ENCODE data around the gene ADAM15. TPM values are rescaled to one million over a fixed set of nuclear protein-coding genes. Genes with fewer than 3 reads are reported as not detected.
A peak's percentile ranks its signal among the peaks of the same experiment; 100 is the strongest.

ADAM15 gene
- total RNA-seq, 4 donors from 2014 or later: 61.5 to 142 (median 115) TPM

DNA sequence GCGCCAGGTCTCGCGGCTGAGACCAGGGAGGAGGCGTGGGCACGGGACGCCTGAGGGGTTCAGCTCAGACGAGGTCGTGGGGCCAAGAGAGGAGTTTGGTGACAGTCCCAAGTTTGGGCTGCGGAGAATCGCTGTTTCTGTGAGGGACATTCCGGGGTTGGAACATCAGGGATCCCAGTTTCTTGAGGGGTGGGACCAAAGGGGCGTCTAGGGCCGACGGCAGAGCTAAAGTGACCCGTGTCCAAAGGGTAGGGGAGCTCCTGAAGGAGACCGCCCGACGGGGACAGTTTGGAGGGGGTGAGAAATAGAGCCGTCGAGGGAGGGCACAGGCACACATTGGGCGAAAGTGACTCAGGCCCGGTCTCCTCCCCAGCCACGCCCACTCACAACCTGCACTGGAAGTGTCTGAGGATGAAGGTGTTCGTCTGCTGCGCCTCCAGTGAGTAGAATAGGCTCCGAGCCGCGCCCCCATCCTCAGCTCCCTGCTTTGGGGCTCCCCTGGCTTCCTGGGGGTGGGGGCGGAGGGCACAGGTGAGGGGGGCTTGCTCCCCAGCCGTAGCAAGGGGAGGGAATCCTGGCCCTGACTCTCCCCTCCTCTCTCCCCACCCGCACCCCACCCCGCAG is 34.5 kb downstream of the ADAM15 start:
- peaks cover 9 to 38% (median 35%) of the 10 kb centered on the region in 4 donors for H3K27me3 ChIP-seq
- peak overlapping the region; percentile 81 to 91 (median 87) for H3K27ac ChIP-seq (replicated peaks in 1 of 4)
- WGBS: under 1% methylated on average over 27 of the region's 32 CpGs
- peaks cover 40 to 66% (median 52%) of the 10 kb centered on the region in 4 donors for H3K4me1 ChIP-seq
- peak overlapping the region; percentile 65 to 76 (median 70) for H3K4me3 ChIP-seq
- DNase-seq (ENCODE audit: extremely low spot score): no peak
- intact Hi-C loops (cut with DNase I): loop anchor here (2.0 kb wide), 1 partner anchor 41 kb away; no protein-coding TSS in a partner anchor
- TF ChIP-seq, protein P1, sequence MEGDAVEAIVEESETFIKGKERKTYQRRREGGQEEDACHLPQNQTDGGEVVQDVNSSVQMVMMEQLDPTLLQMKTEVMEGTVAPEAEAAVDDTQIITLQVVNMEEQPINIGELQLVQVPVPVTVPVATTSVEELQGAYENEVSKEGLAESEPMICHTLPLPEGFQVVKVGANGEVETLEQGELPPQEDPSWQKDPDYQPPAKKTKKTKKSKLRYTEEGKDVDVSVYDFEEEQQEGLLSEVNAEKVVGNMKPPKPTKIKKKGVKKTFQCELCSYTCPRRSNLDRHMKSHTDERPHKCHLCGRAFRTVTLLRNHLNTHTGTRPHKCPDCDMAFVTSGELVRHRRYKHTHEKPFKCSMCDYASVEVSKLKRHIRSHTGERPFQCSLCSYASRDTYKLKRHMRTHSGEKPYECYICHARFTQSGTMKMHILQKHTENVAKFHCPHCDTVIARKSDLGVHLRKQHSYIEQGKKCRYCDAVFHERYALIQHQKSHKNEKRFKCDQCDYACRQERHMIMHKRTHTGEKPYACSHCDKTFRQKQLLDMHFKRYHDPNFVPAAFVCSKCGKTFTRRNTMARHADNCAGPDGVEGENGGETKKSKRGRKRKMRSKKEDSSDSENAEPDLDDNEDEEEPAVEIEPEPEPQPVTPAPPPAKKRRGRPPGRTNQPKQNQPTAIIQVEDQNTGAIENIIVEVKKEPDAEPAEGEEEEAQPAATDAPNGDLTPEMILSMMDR (IDR thresholded peaks at IDR 0.05): no peak
- TF ChIP-seq EP300 (IDR thresholded peaks at IDR 0.05): no peak
- no peak for TF ChIP-seq POLR2A (IDR thresholded peaks at IDR 0.05; ENCODE audit: low read depth)
- no peak for TF ChIP-seq POLR2AphosphoS5 (IDR thresholded peaks at IDR 0.05)
- no peaks in the 10 kb centered on the region for H3K36me3 ChIP-seq
- H3K9me3 ChIP-seq: no peaks in the 10 kb centered on the region

DNA sequence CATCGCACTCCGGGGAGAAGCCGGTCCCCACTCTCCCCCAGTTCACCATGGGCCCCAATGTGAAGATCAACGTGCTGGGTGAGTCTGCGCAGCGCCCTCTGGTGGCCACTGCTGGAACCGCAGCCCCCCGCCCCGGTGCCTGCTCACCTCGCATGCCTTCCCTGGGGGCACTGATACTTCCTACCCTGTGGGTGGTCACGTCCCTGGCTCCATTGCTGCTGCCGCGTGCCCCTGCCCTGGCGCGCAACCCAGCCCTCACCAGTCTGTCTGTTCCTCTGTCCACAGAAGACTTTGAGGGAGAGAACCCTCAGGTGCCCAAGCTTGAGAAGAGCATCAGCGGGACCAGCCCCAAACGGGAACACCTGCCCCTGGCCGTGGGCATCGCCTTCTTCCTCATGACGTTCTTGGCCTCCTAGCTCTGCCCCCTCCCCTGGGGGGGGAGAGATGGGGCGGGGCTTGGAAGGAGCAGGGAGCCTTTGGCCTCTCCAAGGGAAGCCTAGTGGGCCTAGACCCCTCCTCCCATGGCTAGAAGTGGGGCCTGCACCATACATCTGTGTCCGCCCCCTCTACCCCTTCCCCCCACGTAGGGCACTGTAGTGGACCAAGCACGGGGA is 35.1 kb downstream of the ADAM15 start:
- DNase-seq (ENCODE audit: extremely low spot score): no peak
- intact Hi-C loops (cut with DNase I): no loop called here
- Histone ChIP-seq H3K27ac (replicated peaks in 1 of 4) (peak overlapping the region in 3 of 4 donors; percentile 85 to 91 (median 89)), H3K36me3 (no peaks in the 10 kb centered on the region), H3K27me3 (peaks cover 4 to 32% (median 29%) of the 10 kb centered on the region in 4 donors), H3K4me1 (peaks cover 37 to 64% (median 48%) of the 10 kb centered on the region in 4 donors), H3K4me3 (peak overlapping the region; percentile 65 to 76 (median 70)), H3K9me3 (no peaks in the 10 kb centered on the region)
- TF ChIP-seq, protein P1 (IDR thresholded peaks at IDR 0.05): peak; percentile 98 to 100 (median 99)
- TF ChIP-seq EP300 (IDR thresholded peaks at IDR 0.05): no peak
- WGBS: 45% methylated on average over 9 of the region's 24 CpGs

DNA sequence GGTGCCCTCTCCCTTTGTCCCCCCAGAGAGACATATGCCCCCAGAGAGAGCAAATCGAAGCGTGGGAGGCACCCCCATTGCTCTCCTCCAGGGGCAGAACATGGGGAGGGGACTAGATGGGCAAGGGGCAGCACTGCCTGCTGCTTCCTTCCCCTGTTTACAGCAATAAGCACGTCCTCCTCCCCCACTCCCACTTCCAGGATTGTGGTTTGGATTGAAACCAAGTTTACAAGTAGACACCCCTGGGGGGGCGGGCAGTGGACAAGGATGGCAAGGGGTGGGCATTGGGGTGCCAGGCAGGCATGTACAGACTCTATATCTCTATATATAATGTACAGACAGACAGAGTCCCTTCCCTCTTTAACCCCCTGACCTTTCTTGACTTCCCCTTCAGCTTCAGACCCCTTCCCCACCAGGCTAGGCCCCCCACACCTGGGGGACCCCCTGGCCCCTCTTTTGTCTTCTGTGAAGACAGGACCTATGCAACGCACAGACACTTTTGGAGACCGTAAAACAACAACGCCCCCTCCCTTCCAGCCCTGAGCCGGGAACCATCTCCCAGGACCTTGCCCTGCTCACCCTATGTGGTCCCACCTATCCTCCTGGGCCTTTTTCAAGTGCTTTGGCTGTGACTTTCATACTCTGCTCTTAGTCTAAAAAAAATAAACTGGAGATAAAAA is 35.9 kb downstream of the ADAM15 start:
- Histone ChIP-seq H3K36me3 (no peaks in the 10 kb centered on the region), H3K4me1 (peaks cover 35 to 64% (median 48%) of the 10 kb centered on the region in 4 donors), H3K9me3 (no peaks in the 10 kb centered on the region), H3K27me3 (peaks cover 1 to 24% (median 21%) of the 10 kb centered on the region in 4 donors), H3K27ac (replicated peaks in 1 of 4) (peak overlapping the region in 1 of 4 donors; percentile 91), H3K4me3 (no peak overlapping the region)
- TF ChIP-seq EP300 (IDR thresholded peaks at IDR 0.05): no peak
- TF ChIP-seq, protein P1 (IDR thresholded peaks at IDR 0.05): peak in 1 of 3 experiments; percentile 42
- WGBS: 48% methylated on average over 8 of the region's 8 CpGs
- no peak for DNase-seq (ENCODE audit: extremely low spot score)
- intact Hi-C loops (cut with DNase I): no loop called here

DNA sequence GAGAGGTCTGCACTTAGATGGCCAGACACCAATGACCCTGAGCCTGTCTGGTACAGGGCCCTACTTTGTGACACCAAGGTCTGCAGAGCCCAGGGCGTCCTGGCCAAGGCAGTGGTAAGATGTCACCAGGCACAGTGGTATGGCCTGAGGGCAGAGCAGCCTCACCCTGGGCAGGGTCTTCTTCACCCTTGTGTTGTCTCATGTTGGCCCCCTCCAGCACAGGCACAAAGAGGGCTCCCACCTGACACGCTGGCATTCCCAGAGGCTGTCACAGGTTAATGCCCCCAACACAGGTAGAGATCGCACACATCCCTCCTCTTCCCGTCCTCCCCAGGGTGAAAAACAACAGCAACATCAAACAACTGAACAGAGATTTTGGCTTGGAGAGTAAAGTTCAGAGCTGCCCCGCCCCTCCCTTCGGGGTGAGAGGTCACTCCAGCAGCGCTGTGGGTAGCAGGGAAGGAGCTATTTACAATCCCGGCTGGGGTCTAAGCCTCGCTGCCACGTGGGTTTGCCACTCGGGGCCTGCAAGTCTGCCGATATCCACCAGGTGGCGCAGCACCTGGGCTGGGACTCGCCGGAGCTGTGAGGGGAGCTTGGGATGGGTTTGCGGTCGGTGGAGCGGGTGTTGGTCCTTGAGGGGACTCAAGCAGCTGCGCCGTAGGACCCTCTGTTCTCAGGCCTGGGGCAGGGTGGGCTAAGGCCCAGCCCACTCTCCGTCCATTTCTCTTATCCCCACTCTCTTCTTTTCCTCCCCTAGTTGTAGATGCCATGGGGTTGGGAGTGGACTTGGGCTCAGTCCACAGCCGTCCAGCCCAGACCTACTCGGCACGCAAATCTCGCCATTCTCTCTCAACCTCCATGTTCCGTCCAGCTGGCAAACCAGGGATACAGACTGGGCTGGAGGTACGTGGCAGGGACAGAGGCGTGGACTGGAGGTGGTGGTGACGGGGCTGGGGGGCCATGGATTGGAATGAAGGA is 40.2 kb downstream of the ADAM15 start:
- TF ChIP-seq POLR2AphosphoS5 (IDR thresholded peaks at IDR 0.05) (peak in 1 of 2 donors; percentile 59), EP300 (IDR thresholded peaks at IDR 0.05) (no peak), POLR2A (IDR thresholded peaks at IDR 0.05; ENCODE audit: low read depth) (no peak)
- TF ChIP-seq, protein P1 (IDR thresholded peaks at IDR 0.05): peak in 2 of 3 experiments; percentile 97 to 98
- no peaks in the 10 kb centered on the region for H3K9me3 ChIP-seq
- DNase-seq (ENCODE audit: extremely low spot score): peak; percentile 96
- 60% methylated on average over 11 of the region's 29 CpGs for WGBS
- H3K27me3 ChIP-seq: no peaks in the 10 kb centered on the region
- peaks cover 21 to 52% (median 36%) of the 10 kb centered on the region in 4 donors for H3K4me1 ChIP-seq
- intact Hi-C loops (cut with DNase I): loop anchor here (5.0 kb wide), 1 partner anchor 36 kb away; the partner anchor contains the start of gene EFNA1
- H3K4me3 ChIP-seq: no peak overlapping the region
- no peaks in the 10 kb centered on the region for H3K36me3 ChIP-seq
- peak overlapping the region in 1 of 4 donors; percentile 15 for H3K27ac ChIP-seq (replicated peaks in 1 of 4)

Data from esophagus muscularis mucosa (tissue), 4 donors.